ENCODE data around the gene MMP20.

- no peak for TF ChIP-seq EZH2 (IDR thresholded peaks at IDR 0.05; ENCODE audit: borderline replicate concordance, low read depth, low read length, poor library complexity, severe bottlenecking)
- no peak for TF ChIP-seq CTCF (conservative IDR thresholded peaks at IDR 0.05; ENCODE audit: low read depth, low read length)
These were observed 37.4 kb downstream of the MMP20 start for GRCh38 chr11:102587722-102588121.
